ENCODE data around the gene ZNF212. TPM values are rescaled to one million over a fixed set of nuclear protein-coding genes. Genes with fewer than 3 reads are reported as not detected.

Gene ZNF212
- total RNA-seq, 4 donors from 2014 or later = 8.4 to 12.6 (median 10.5) TPM

GRCh38 chr7:149297034-149297755 lies 57.7 kb downstream of the ZNF212 start:
- no peaks in the 10 kb centered on the region for H3K4me1 ChIP-seq
- no peak for TF ChIP-seq EP300 (IDR thresholded peaks at IDR 0.05)
- no peak for TF ChIP-seq POLR2A (IDR thresholded peaks at IDR 0.05)
- H3K9me3 ChIP-seq = peaks cover 0 to 6% (median 0%) of the 10 kb centered on the region in 4 donors
- H3K27me3 ChIP-seq = no peaks in the 10 kb centered on the region
- no peak overlapping the region for H3K4me3 ChIP-seq
- 81 to 82% methylated on average over 5 of the region's 5 CpGs for WGBS, 2 donors
- no peak for DNase-seq (ENCODE audit: low spot score in 2 of 2)
- H3K36me3 ChIP-seq = peaks cover 0 to 64% (median 5%) of the 10 kb centered on the region in 3 donors
- no peak overlapping the region for H3K27ac ChIP-seq

DNA sequence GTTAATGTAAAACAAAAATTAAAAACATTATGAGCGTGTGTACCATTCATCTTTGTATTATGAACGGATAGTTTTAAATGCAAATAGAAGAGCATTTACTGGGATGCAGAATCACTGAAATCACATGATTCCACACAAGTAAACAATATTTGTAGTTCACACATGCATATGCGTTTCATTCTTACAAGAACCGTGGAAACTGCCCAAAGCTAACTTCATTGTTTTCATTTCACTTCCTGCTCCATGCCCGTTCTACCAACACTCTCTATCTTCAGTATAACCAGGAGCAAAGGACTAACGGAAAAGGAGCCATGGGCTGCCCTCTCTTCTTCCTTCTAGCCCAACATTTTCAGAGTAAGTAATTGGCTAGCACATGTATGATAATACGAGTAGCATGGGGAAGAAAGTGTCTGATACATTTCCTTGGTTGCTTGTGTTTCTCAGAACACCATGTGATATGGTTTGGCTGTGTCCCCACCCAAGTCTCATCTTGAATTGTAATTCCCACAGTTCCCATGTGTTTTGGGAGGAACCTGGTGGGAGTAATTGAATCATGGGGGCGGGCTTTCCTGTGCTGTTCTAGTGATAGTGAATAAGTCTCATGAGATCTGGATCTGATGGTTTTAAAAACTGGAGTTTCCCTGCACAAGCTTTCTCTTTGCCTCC lies 61.3 kb downstream of the ZNF212 start:
- DNase-seq (ENCODE audit: low spot score in 2 of 2) = no peak
- Histone ChIP-seq H3K9me3 (peaks cover 0 to 11% (median 0%) of the 10 kb centered on the region in 4 donors), H3K27me3 (no peaks in the 10 kb centered on the region), H3K4me3 (no peak overlapping the region), H3K36me3 (peaks cover 0 to 29% (median 0%) of the 10 kb centered on the region in 3 donors), H3K4me1 (no peaks in the 10 kb centered on the region), H3K27ac (no peak overlapping the region)
- 53 to 58% methylated on average over 8 of the region's 8 CpGs for WGBS, 2 donors
- TF ChIP-seq, protein P1, sequence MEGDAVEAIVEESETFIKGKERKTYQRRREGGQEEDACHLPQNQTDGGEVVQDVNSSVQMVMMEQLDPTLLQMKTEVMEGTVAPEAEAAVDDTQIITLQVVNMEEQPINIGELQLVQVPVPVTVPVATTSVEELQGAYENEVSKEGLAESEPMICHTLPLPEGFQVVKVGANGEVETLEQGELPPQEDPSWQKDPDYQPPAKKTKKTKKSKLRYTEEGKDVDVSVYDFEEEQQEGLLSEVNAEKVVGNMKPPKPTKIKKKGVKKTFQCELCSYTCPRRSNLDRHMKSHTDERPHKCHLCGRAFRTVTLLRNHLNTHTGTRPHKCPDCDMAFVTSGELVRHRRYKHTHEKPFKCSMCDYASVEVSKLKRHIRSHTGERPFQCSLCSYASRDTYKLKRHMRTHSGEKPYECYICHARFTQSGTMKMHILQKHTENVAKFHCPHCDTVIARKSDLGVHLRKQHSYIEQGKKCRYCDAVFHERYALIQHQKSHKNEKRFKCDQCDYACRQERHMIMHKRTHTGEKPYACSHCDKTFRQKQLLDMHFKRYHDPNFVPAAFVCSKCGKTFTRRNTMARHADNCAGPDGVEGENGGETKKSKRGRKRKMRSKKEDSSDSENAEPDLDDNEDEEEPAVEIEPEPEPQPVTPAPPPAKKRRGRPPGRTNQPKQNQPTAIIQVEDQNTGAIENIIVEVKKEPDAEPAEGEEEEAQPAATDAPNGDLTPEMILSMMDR (IDR thresholded peaks at IDR 0.05) = no peak
- no peak for TF ChIP-seq EP300 (IDR thresholded peaks at IDR 0.05)
- no peak for TF ChIP-seq POLR2A (IDR thresholded peaks at IDR 0.05)

GRCh38 chr7:149302222-149302621 lies 62.8 kb downstream of the ZNF212 start:
- no peak for DNase-seq (ENCODE audit: low spot score in 2 of 2)
- no peak overlapping the region for H3K27ac ChIP-seq
- TF ChIP-seq, protein P1 (IDR thresholded peaks at IDR 0.05) = no peak
- TF ChIP-seq EP300 (IDR thresholded peaks at IDR 0.05) = no peak
- TF ChIP-seq POLR2A (IDR thresholded peaks at IDR 0.05) = no peak
- 85 to 89% methylated on average over 12 of the region's 12 CpGs for WGBS, 2 donors
- no peaks in the 10 kb centered on the region for H3K4me1 ChIP-seq
- peaks cover 0 to 11% (median 0%) of the 10 kb centered on the region in 4 donors for H3K9me3 ChIP-seq
- H3K27me3 ChIP-seq = no peaks in the 10 kb centered on the region
- peaks cover 0 to 14% (median 0%) of the 10 kb centered on the region in 3 donors for H3K36me3 ChIP-seq
- H3K4me3 ChIP-seq = no peak overlapping the region

- H3K9me3 ChIP-seq = peaks cover 0 to 11% (median 0%) of the 10 kb centered on the region in 4 donors
- H3K4me3 ChIP-seq = no peak overlapping the region
- peaks cover 0 to 9% (median 0%) of the 10 kb centered on the region in 3 donors for H3K36me3 ChIP-seq
- no peak overlapping the region for H3K27ac ChIP-seq
- no peaks in the 10 kb centered on the region for H3K4me1 ChIP-seq
- TF ChIP-seq POLR2A (IDR thresholded peaks at IDR 0.05) = no peak
- TF ChIP-seq, protein P1 (IDR thresholded peaks at IDR 0.05) = no peak
- H3K27me3 ChIP-seq = no peaks in the 10 kb centered on the region
- WGBS, 2 donors = 80 to 85% methylated on average over 2 of the region's 2 CpGs
- DNase-seq (ENCODE audit: low spot score in 2 of 2) = no peak
Measured at GRCh38 chr7:149302865-149303264, 63.4 kb downstream of the ZNF212 start.

DNA sequence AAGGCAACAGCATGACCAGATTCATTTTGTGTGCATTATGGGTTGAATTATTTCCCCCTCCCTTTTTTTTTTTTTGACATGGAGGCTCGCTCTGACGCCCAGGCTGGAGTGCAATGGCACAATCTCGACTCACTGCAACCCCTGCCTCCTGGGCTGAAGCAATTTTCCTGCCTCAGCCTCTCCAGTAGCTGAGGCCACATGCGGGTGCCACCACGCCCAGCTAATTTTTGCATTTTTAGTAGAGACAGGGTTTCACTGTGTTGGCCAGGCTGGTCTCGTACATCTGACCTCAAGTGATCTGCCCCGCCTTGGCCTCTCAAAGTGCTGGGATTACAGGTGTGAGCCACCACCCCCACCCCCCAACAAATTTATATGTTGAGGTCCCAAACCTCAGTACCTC lies 64.6 kb downstream of the ZNF212 start:
- no peaks in the 10 kb centered on the region for H3K36me3 ChIP-seq
- no peaks in the 10 kb centered on the region for H3K27me3 ChIP-seq
- no peak overlapping the region for H3K27ac ChIP-seq
- peaks cover 0 to 5% (median 0%) of the 10 kb centered on the region in 4 donors for H3K9me3 ChIP-seq
- H3K4me3 ChIP-seq = no peak overlapping the region
- 83 to 90% methylated on average over 7 of the region's 7 CpGs for WGBS, 2 donors
- no peaks in the 10 kb centered on the region for H3K4me1 ChIP-seq
- TF ChIP-seq, protein P1 (IDR thresholded peaks at IDR 0.05) = no peak
- TF ChIP-seq EP300 (IDR thresholded peaks at IDR 0.05) = no peak
- no peak for TF ChIP-seq POLR2A (IDR thresholded peaks at IDR 0.05)
- DNase-seq (ENCODE audit: low spot score in 2 of 2) = no peak

Small RNA genes within 50 kb of the gene (small RNA-seq; reads per million reads assigned to genes)
- not detected for gene AC004890.1

Other genes starting within 250 kb of the ZNF212 start
- gene PDIA4, start 211.1 kb upstream of the ZNF212 start, total RNA-seq = 100 to 1,000 TPM in 1 of 4 donors, 10 to 100 TPM in 3; 40.4 to 124 (median 45.2) TPM
- 1 to 10 TPM; 6.9 to 9.0 (median 8.5) TPM for gene ZNF786, start 148.9 kb upstream of the ZNF212 start, total RNA-seq
- gene ZNF425, start 113.3 kb upstream of the ZNF212 start, total RNA-seq = 10 to 100 TPM in 1 of 4 donors, 1 to 10 TPM in 3; 1.9 to 10.9 (median 4.6) TPM
- 10 to 100 TPM; 20.1 to 29.1 (median 26.2) TPM for gene ZNF398, start 92.2 kb upstream of the ZNF212 start, total RNA-seq
- 10 to 100 TPM; 19.7 to 31.5 (median 25.1) TPM for gene ZNF282, start 44.1 kb upstream of the ZNF212 start, total RNA-seq
- gene ZNF783, start 22.5 kb downstream of the ZNF212 start, total RNA-seq = 10 to 100 TPM; 22.1 to 58.2 (median 31.2) TPM
- 10 to 100 TPM in 2 of 4 donors, 1 to 10 TPM in 2; 7.3 to 12.2 (median 9.6) TPM for gene ZNF777, start 221.4 kb downstream of the ZNF212 start, total RNA-seq

Measured in tibial nerve (tissue), 4 donors.